Fibroblast of peridontal ligament (primary cell): Measurements from ENCODE around the gene ETS1.

Experiments
- DNase-seq: peaks from one replicate; pipeline ENCODE4 v3.0.0-alpha.2; 2010; ENCODE audit errors: extremely low read depth

Gene ETS1

DNA sequence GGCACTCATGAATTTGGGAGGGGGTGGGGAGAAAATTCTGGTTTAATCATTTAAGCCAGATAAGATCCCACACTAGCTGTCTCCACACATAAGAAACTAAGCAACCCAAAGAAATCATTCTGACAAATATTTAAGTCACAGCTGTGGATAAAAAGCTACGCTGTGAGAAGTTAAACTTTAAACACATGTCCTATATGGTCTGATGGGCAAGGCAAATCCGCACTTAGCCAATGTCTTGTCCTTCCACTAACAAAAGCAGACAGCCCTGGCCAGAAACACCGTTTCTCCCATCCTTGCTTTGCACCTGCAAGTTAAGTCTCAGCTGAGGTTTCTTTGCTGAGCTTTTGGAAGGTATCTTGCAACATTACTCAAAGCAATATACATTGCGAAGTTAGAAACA is 68.0 kb downstream of the ETS1 start:
- no peak for DNase-seq

DNA sequence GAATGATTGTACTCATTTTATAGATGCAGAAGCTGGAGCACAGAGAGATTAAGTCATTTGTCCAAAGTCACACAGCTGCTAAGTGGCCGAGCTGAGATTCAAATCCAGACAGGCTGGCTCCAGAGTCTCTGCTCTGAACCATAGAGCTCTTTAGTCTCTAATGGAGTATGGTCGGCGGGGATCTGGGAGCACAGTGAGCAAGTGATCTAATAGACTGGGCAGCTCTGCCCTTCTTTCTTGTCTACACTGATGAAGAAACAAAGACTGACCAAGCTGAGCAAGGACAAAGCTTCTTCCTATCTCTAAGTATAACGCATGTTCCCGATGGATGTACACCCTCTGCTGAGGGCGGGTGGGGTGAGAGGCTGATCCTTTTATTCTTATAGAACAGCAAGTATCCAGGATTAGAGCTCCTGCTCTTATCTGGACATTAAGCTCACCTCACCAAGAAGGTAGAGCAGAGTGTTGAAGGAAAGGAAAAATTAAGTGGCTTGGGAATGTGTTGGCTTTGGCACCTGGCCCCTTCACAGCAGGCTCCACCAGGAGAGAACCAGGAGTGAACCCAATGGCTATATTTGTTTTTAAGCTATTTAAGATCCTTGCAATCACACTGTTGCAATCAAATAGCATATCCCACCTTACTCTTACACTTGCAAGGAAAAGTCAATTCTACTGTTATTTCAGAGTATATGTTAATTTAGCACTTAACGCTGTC is 68.7 kb downstream of the ETS1 start:
- DNase-seq, result peak; percentile 31

DNA sequence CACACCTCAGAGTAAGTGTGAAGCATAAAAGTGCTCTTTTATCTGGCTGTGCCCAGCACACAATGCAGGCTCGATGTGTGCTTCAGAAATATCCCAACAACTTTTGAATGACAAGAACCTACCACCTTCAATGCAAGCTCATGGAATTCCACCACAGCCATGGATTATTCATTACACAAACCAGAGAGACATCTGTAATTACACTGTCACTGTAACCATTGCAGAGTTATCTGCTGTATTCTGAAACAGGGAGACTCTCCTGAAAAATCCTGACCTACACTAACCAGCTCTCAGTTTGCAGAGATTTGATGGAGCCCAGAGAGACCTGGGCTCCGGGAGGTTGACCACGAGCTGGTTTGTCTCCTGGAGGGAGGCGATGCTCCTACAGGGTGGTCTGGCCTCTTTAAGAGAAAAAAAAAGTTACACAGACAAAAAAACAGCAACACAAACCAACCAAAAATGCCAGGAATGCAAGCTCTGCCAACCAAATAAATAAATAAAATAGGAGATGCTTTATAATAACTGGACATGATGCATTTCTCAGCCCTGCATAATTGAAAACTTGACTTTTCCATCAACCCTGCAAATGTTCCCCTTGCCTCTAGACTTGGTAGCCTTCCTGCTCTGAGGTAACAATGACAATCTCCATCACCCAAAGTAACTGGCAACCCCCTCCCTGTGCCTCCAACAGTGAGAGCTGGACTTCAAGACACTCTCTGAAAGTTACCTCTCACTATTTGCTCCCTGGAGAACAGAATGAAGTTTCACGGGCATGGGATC is 69.7 kb downstream of the ETS1 start:
- peak; percentile 75 for DNase-seq

DNA sequence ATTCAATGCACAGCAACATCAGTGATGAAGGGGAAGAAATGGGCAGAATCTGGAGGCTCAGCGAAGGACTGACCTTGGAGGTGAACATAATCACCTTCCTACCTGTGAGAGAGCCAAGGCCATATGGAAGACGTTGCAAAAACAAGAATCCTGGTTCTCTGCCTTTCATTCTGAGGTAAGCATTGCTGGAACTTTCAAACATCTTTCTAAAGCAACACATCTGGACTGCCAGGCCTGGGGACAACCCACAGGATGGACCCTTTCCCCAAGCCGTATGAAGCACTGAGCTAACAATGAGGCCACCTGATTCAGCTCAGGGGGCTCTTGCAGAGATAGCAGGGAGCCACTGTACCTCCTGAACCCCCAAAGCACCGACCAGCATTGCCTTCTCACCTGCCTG is 70.5 kb downstream of the ETS1 start:
- no peak for DNase-seq

DNA sequence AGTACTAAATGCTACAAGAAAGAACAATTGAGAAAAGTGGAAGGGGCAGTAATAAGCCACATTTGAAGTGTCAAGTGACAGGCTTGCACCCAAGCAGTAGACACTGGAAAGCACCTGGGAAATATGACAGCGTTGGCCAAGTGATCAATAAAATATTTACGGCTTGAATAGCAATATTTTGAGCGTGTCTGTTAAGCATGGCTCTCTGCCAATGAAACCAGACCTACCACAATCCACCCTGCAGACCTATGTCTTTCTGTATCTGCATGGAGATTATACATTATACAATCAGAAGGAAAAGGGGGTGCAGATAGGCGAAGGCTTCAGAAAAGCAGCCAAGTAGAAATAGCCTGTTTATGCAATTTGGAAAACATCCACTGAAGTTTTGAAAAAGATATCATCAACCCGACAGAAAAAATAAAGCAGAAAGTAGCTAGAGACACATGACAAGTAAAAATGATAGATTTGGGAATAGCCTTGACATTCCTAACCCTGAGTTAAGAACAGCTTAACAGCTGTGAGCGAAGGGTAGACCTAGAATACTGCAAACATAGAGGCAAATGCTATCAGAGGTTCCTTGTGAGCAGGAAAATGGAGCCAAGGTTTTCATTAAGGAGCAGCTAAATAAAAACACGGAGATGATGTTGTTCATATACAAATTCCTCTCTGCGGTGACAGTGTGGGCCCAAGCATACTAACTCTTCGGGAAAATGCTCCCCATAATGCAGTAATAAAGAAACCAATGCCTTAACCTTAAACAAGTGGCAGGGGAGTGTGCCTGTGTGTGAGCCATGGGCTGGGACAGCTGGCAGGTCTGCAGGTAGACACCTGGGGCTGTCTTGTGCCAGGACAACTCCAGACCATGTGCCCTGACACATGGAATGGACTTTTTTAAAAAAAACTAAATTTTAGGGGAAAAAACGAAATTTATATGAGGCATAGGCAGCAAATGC is 71.3 kb downstream of the ETS1 start:
- no peak for DNase-seq

DNA sequence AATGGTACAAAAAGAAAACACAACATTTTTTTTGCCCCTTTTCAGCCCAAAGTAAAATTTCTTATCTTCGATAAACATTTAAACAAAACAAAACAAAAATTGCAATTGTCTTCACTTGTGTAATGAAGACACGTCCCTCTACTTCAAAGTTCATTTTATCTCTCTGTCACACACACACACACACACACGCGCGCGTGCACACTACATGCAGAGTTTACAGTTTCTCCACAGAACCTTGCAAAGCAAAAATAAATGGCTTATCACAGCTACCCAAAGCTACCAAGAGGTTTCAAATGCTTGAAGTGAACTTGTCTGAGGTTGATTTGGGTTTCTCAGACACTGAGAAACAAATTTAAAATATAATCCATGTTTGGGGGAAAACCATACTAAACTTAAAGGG is 72.3 kb downstream of the ETS1 start:
- DNase-seq, result no peak

DNA sequence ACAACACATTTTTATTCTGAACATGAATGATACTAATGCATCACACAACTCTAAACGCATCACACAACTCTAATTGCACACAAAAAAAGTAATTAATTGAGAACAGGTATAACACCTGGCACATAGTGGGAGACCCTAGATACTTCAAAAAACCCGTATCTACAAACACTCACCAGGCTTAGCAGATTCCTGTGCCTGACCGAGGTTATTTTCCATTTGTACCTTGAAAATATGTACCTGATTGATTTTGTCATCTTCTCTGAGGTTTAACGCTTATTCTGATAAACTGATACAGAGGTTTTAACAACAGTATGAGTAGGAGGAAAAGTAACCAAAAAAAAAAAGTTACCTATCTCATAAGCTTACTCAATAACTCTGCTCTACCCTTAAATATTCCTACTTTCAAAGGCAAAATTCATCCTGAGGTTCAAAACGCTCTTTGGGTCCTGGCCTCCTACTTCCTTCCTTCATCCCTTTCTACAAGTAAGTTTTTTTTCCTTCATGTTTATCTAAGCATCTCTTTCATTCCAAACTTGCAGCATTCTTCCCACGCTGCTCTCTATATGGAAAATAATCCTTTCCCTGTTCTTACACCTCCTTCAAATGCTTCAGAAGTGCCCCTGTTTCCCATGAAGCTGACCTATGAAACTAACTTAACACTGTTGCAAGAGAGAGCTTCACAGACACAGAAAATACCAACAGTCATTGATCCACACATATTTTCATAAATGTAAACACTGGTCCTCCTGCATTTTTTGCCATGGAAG is 73.3 kb downstream of the ETS1 start:
- DNase-seq, result no peak

DNA sequence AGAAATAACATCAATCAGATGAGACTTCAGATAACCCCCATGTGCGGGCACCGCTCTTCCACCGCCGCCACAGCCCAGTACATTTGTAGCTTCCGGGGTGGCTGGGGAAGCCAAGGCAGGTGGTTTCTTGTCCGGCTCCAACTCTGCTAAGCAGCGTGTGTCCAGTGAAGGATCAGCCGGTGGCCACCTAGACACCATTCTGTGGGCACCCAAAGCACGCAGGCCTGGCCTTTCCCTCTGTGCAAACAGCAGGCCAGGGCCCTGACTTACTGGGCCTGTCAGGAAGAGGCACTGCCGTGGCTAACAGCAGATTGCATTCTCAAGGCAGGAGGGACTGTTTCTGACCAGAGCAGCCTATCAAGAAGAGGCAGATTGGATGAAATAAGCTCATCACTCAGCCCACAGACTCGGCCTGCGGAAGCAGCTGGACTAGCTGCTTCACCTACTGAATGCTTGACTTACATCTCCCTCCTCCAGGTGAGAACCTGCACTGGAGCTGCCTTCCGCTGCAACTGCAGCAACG is 74.8 kb downstream of the ETS1 start:
- no peak for DNase-seq

DNA sequence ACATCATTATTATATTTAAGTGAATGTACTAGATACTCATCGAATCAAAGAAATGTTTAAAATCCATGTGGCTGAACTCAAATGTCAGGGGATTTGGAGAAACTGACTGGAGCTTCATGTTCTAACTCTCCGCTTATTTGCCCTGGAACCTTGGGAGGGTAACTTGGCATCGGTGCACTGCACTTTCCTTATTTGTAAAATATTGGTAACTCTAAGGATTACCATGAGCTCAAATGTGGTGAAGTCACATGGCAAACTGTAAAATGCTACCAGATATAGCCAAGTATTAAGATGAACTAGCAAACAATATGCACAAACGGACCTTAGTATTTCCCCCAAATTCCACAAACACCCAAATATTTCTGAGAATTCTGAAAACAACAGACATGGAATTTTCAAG is 75.6 kb downstream of the ETS1 start:
- DNase-seq, result no peak

DNA sequence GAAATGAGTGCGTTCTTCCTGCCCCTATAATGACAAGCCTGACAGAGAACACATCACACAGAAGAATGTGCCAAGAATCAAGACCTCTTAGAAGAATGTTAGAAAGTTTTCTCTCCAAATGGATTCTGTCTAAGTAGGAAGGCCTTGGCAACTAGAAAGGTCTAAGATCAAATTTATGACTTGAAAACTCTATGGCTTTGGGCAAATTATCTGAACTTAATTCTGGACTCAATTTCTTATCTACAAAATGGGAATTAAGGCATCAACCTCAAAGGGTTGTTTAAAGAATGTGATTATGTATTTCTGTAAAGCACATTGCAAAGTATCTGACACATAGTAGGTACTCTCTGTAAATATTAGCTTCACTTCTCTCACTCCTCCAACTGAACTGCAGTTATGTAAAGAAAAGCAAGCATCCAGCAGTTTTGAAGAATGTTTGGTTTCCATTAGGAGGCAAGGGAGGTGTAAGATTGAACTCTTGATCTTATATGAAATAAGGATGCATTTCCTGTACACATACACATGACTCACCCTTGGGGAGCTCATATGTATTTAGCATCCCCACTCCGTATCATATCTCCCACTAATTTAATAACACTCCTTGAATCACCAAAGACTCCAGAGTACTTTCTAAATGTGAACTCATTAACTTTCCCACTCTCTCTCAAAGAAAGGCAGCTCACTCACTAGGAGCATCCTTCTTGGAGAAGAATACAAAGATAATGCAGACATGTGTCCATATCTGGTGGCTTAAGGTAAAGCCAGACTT is 77.6 kb downstream of the ETS1 start:
- peak; percentile 46 for DNase-seq

DNA sequence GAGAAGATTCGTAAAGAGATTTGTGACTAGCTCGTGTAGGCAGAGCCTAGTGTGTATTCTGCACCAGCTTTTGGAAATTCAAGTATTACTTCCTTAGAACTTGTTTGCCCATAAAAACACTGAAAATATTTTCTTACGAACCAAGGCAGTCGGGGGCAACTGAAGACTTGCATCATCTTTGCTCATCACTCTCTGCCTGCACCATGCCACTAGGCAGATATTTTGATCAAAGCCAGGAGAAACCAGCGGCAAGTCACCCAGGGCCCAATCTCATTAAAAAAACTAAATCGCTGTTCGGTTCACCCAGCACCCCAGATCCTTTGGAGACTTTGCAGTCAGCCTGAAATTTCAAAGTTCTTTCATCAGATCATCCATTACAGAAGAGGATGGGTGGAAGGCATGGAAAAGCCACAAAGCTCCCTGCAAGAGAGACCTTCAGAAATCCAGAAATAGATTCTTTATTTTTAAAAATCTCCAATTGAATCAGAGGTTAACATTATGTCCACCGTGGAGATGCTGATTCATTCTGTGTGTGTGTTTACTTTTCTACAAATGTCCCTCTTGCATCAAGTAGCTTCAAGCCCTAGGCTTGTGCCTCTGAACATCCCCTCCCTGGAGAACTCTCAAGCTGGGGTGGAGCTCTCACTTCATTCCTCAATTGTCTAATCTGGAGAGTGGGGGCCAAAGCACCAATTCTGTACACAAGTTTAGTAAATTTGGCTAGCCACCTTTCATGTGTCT is 78.4 kb downstream of the ETS1 start:
- peak; percentile 72 for DNase-seq

DNA sequence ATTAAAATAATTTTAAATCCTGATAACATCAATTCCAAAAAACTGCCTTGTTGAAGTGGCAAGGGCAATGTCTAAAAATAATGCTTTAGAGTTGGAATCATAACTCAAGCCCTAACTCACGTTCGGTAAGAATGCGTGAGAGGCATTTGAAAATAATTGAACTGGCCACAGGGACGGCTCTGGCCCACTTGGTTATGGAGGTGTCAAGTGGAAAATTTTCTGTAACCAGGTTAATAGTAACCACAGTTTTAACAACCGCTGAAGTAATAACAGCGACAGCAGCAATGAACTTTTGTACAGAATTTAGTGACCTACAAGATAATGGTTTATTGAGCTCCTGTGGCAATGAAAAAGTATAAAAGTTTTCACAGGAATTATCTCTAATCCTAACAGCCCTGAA is 79.4 kb downstream of the ETS1 start:
- no peak for DNase-seq

DNA sequence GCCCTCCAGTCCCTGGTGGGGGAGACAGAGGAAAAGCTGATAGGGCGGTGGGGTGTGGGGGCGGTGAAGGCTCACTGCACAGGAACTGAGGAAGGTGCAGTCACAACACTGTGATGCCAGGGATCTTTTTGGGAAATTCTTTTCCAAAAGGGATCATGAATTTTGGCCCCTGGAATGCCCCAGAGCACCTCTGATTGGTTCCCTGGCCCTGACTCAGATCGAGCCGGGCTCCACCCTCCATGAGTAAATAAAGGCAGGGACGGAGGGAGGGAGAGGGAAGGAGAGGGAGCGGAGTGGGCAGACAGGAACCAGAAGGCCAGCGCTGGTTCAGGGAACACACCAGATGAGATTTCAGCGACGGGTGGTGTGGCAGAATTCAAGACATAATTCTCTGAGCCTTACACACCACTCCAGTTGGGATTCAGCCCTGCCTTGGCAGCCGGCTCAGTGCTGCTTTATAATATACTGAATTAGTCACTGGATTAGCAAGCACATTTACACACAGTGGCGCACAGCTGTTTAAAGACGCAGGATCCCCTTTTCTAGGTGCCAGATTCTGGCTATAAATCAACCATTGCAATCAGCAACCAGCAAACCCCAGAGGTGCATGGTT is 80.3 kb downstream of the ETS1 start:
- DNase-seq, result peak; percentile 98

DNA sequence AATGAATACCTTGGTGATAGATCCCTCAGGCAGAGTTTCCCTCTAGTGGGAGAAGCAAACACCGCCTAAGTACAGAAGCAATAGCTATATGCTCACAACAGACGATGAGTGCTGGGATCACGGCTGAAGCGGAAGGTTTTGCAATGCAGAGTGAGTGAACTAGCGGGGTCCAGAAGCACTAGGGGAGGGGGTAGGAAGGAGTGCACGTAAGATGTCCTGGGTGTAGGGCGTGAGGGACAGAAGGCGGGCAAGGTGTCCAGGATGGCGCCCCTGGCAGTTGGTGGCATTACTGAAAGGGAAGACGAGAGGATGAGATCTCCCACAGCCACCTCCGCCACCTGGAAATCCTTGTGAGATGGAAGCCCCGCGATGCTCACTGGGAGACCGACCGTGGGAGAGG is 81.0 kb downstream of the ETS1 start:
- DNase-seq, result no peak

DNA sequence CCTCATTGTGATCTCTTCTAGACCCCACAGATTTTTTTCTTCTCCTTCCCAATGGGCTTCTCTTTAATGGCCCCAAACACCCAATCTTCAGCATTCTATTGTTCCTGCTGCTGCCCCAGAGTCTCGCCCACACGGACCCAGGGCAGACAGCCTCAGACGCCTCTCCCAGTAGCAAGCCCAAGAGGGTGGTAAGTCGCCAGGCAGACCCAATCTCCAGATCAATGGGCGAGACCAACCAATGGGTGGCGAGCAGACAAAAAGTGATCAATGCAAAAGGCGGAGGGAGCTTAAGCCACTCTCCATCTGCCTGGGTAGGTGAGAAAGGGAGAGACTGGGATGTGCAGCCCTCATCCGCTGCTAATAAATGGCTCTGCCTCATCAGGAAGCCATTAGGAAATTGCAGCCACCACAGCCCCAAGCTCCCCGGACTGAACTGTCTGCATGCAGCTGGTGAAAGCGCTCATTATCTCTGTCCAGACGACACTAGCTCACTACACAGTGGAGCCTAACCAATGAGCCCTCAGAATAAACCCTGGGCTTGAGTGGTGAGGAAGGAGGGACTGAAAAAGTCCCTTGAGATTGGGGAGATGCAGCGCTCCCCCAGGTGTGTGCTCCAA is 81.8 kb downstream of the ETS1 start:
- DNase-seq, result no peak

DNA sequence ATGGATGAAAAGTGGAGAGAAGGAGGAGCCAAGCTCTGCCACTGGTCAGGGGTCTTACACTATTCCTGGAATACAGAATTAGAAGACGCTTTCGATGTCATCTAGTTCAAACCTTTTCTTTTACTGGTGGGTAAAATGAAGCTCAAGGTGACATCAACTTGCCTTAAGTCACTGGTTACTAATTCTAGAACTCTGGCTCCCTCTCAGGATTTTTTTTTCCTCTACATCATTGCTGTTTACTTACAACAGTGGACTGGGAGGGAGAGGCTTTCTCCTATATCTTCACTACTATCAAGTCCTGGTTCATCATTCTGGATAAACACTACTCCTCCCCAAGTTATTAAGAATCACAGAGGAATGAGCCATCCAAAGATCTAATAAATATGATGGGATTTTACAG is 82.9 kb downstream of the ETS1 start:
- DNase-seq, result peak; percentile 27

DNA sequence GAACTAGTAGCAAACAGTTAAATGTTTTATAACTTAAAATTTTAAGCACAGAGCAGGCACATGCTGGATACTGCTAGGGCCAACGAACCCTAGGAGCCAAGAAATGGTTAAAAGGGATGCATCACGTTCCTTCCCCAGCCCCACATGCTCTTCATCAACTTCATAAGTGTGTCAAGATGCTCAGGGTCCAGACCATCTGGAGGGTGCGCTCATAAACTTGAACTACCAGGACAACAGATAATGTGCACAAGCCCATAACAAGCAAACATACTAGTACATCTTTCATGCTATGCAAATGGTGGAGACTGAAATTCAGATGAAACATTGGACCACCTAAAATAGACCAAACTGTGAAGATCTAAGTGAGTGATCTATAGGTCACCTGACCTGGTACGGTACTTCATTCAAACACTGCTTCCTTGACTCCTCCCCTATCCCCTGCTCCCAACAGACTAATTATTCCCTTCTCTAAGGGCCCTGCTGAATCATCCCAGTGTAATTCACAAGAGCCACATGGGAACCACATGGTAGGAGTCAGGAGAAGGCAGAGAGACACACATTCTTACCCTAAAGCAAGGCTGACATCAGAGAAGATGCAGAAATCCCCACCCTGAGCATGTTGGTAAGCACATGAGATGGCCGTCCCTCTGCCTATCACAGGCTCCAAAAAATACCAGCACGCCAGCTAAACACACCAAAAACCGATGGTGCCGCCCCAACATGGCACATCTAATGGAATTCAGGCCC is 83.9 kb downstream of the ETS1 start:
- peak; percentile 82 for DNase-seq

DNA sequence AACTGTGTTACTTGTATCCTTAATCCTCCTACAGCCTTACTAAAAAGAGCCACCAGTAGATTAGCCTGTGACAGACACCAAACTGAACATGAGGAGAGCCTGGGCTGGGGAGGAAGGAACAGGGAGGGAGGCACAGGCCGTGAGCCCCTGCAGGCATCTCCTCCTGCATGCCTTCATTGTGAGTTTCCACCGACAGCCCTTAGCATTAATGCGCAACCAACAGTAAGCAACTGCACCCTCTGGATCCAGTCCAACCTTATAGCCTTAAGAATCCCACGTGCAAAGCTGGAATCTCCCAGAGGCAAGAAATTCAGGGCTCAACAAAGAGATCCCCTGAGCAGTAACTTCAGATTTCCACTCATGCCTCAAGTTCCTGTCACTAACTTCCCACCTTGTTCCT is 84.6 kb downstream of the ETS1 start:
- peak; percentile 61 for DNase-seq
